ENCODE results near the gene HIGD2B.
"Not testable (repeated sequence)": the region's sequence is repeated elsewhere in the genome, so short reads cannot be mapped to it uniquely, and the experiment has no call there.

DNA sequence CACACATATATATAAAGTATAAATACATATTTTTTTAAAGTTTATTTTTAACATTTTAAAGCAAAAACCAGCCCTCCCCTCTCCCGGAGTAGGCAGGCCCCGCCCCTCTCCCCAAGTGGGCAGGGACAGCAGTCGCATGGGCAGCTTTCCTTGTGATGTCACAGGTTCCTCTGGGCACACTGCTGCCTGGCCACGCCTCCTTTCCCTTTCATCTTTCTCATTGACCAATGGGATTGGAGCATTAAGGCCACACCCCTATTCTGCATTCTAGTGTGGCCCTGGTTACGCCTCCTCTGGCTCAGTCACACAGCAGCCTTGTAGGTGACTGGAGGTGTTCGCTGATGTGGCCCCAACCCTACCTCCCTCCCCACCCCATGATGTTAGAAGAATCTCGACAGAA is 31.6 kb downstream of the HIGD2B start, which contains the start of gene GOLGA6B:
- not testable (repeated sequence) for TF ChIP-seq EZH2 (IDR thresholded peaks at IDR 0.05; ENCODE audit: low read length, unreplicated experiment); CTCF (conservative IDR thresholded peaks at IDR 0.05; ENCODE audit: low read depth, low read length)
